DMS153 treated with DMSO at 0.1 percent for 48 hours (cell line): ENCODE measurements around the gene PAK5.

ENCODE experiments used
- DNase-seq: peaks from one replicate; lab custom pipeline; 2025; ENCODE audit not compliant: unreplicated experiment; lab: John Stamatoyannopoulos, UW

The PAK5 gene

DNA sequence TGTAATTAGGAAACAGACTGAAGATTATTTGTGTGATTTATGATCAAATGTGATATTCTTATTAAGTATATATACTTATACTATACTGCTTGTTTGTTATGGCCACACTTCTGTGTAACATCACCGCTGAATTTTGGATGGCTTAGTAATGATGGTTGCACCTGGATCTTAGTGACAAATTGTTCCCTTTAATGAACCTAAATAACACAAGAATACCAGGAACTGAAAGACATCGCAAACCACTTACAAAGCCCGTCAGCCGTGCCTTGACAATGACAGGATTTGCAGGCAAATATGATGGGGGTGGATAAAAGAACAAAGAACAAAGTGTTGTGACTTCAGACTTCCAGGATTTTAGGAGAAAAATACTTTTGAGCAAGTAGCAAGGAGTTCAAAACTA lies 257.4 kb downstream of the PAK5 start:
- no peak for DNase-seq

DNA sequence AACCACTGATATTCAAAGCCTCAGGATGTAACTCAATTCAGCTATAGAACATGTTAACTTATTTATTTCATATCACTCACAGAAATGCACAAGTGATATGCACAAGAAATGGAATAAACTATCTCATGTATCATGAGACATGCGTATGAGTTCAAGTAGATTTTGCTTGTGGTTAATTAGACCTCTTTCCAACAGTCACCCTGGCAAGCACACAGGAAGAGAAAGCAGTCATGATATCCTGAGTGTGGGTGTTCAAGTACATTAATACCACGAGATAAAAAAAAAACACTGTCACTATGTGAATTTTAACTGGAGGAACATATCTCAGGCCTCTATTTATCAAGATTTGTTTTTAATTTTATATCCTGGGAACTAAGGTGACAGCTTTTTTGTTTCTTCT lies 260.3 kb downstream of the PAK5 start:
- DNase-seq: no peak

DNA sequence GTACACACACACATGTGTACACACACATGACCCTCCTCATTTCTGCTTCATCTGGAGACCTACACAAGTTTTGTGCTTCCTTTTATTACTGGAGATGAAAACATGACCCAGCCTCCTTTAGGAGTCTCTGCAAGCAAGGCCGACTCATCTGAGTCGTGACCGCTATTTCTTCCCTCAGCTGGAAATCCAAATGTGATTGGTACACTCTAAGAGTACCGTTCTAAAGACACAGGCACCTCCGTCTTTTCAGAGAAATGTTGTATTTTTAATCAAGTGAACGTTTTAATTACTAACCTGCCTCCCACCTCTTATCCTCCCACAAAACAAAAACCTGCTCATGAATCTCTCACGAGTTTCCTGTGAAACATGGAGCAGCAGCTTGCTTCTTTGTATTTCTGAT lies 261.5 kb downstream of the PAK5 start:
- DNase-seq: no peak

DNA sequence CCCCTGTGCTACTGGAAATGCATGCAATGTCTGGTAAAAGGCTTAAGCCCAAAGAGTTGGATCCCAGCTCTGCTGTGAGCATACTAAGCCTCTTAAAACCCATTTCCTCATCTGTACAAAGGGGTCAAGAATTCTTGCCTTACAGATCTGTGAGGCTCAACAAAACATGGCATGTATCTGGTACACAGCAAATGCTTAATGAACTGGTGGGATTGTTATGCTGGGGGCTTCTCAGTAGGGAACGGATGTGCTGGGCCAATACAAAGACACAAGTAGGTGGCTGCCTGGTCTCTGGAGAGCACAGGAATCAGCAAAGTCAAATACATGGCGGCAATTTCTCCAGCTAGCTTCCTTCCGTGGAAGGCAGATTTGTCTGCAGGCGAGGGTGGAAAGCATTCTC lies 262.2 kb downstream of the PAK5 start:
- no peak for DNase-seq

DNA sequence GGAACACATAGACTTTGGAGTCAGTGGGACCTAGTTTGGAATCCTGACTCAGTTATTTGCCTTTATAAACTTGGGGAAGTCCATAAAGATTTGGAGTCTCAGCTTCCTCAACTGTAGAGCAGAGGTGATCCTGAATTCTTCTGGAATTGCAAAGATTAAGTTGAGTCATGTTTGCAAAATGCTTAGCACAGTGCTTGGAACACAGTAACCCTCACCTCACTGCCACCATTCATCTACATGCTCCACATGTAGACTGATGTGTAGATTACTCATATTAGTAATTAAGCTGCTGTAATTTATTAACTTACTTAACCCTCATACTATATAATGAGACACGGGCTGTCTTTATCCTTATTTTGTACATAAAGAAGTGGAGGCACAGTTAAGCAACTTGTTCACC lies 263.0 kb downstream of the PAK5 start:
- no peak for DNase-seq

DNA sequence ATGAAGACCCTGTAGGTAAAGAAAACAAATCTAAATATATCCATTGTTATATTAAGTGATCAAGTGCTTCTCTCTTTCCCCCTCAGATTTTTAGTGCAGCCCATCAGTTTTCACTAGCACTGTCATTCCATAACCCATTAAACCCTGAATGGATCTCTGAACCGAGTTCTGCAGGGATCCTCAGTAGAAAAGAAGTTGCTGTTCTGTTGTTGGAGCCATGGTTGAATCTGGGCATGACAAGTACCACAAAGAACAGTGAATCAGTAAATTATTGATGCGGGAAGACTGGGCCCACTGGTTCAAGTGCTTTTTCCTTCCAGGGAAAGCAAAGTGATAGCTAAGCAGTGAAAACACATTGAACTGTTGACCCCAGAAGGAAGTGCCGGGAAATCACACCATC lies 264.1 kb downstream of the PAK5 start:
- no peak for DNase-seq

DNA sequence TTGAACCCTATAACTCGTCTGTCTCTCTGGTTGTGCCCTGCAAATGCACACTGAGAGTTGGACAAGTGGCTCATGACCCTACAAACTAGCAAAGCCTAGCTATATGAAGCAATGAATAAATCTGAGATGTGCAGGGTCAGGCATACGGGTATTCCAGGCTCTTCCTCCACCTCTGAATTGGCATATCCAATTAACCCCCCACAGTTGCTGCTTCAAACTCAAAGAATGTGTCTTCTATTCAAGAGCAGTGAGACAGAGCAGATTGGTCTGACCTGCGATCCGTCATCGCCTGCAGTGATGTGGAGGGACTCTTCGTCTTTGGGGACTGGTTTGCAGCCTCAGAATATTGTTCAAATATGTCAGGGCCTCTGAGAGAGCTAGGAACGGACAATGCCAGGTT lies 264.7 kb downstream of the PAK5 start:
- DNase-seq: no peak

DNA sequence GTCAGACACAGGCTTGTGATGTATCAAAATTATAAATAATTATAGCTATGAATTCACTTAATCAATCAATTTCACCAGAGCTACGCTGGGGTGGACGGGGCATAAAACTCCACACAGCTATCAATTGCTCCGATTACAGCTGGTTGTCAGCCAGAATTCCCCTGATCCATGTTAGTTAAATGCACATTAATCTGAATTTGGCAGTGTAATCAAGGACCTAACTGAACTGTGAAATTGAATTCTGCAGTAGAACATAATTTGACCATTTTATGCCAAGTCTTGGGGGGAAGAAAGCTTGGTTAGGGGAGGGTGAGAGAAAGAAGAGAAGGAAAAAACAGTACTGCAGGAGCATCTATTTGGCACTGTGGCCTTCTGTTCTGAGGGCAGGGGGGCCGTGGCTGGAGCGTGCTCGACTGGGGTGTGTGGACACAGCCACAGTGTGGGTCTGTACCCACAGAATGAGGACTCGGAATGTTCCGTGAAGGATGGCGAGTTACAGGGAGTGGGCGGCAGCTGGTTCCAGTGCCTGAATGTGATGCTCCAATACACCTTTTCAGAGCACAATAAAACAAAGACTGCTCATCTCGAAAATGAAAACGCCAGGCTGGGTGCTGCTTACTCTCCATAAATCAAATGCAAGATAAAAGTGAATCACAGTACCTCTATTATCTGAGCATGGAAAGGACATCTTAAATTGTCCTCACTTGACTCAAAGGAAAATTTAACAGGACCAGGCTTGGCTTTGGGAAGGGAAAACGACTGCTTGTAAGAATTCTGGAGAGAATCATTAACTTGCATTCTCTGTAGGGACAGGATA lies 265.3 kb downstream of the PAK5 start:
- DNase-seq: no peak

DNA sequence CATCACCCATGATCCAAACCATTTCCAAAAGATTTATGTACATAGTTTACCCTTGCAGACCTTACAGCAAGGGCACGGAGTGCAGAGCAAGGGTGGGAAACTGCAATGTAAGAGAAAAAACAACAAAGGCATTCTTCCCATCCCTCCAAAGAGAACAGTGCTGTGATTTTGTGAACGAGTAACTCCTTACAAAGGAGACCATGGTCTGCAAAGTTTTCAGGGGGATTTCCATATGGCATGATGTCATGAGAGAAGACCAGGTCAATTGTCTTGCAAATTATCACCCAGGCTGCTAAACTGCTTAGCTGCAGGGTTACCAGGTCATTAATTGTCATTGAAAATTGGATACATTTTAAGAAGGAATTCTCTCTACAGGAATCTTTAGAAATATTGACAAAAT lies 266.2 kb downstream of the PAK5 start:
- DNase-seq: no peak

DNA sequence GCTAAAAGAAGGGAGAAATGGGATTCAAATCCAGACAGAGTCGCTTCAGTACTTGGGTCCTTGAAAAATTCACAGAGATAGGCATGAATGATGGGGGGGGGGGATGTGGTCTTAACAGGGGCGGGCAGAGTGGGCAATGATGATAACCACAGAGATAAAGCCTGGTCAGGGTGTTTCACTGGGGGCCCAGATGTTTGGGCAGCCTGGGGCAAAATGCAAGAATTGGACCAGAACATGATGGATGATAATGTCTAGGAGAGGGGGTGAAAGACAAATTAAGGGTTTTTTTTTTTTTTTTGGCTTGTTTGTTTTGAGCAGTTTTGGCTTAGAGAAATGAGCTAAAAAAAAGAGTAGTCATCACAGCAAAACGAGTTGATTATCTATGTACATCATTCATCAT lies 267.1 kb downstream of the PAK5 start:
- DNase-seq: no peak

DNA sequence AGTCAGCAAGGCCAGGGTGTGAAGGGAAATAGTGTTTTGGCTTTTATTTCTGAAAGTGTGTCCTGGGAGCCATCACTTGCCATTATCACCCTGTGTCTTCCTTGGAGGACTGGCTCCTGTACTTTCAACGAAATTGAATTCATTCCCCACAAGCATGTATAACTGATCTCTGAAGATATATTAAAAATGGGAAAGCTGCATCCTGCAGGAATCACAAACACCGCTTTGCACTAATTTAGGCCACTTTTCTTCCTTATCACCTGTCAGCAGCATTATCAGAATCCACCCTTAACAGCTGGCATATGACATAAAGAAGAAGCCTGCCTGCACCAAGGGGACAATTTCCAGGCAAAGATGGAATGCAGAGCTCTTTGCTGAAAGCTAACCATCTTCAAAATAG lies 268.3 kb downstream of the PAK5 start:
- DNase-seq: no peak

DNA sequence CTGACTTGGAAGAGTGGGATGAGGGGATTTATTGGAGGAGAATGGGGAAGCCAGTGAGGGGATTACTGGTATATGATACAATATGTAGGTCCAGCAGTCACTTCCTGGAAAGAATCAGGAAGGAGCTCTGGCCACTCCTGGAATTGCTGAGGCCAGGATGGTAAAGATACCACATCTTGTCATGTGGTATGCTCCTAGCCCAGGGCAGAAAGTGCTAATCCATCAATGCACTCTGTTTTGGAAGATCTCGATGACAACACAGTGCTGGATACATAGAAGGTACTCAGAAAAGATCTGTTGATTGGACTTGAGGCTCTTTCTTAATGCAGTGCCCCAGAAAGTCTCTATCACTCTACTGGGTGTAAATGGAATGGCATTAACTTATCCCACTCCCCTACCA lies 271.9 kb downstream of the PAK5 start:
- no peak for DNase-seq

DNA sequence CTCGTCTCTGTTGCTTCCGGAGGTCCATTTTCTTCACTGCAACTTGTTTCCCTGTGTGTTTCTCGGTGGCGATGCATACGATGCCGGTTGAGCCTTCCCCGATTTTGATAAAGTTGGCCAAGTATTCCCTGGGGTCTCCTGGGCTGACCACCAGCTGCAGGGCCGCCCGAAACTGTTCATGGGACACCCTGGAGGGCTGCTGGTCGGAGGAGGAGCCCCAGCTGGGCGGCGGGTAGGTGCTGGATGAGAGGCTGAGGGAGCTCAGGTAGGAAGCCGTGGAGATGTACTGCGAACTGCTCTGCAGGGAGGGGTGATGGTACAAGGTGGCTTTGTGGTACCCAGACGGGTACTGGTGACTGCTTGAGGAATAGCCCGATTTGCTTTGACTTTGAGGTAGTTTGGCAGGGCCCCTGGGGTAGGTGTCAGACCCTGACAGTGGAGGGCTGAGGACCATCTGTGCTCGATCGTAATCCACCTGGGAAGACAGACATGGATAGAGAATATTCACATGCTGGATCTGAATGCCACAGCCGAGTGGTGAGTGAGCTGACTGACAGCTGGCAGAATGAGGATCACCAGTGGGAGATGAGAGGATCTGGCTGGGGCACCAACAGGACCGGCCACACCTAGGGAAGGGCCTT lies 272.8 kb downstream of the PAK5 start:
- DNase-seq: no peak

DNA sequence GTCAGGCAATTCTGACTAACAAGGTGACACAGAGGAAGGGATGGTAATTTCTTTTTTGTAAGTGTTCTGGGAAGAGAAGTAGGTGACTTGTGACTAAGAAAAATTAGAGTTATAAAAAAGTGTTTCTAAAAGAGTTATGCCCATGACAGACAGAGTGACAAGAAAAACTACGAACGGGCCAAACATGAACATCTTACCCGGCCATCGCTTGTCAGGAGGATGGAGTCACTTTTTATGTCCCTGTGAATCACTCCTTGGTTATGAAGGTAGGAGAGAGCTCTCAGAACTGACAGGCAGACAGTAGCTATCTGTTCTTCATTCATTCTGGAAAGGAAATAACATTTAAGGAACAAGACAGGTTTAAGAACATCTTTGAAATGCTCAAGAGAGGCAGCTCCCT lies 281.5 kb downstream of the PAK5 start:
- no peak for DNase-seq

DNA sequence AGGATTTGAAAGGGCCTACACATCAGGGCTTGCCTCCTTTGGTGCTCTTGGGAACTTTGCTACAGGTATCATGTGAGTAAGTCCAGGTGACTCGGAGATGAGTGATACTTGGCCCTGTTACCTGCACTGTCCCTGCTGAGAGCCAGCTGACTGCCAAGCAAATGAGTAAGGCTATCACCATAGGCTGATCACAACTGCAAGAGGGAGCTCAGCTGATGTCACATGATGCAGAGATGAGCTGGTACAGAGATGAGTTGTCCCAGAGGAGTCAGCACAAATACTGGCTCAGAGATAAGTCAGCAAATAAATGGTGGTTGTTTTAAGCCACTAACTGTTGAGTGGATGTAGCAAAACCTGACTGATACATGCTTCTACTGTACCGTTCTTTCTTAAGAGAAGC lies 283.1 kb downstream of the PAK5 start:
- no peak for DNase-seq

DNA sequence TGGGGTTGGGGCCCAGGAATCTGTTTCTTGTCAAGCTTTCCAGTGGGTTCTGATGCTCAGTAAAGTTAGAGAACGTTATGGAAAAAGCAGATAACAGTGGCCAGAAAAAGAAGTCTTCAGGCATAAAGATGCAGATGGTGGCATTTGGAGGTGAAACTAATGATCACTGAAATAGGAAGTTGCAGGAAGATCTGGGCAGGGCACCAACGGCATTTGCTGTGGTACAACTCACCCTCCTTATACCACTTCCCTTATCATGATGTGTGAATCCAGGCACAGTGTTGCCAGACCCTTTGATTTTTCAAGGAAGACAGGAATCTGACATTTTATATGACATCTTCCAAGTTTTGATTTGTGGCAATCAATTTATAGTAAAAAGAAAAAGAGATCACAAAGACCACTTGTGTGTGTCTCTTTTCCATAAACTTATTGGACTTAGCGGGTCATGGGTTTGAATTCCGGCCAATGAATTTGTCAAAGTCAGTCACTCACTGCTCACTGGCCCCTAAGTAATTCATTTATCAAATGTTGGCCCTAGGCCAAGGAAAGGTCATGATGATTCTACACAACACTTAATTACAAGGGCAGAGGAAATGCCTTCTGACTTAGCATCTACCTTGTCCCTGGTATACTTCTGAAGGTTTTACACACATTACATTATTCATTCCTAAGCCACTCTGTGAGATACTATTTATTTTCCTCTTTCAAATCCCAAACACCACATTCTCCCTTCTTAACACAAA lies 286.9 kb downstream of the PAK5 start:
- DNase-seq: no peak

DNA sequence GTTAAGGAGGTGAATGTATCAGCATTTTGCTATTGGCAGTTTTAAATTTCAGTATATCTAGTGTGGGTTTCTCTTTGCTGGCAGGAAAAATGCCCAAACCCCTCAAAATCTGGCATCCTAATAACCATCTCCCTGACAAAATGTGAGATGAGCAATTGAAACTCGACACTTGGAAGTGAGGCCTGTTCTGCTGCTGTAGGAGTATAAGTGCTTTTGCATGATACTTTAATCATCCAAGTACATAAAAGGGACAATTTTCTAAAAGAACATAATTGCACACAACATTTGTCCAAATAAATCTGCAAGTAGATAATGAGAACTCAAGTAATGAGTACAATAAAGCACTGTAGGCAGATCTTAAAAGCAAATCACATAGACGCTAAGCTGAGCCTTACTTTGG lies 288.0 kb downstream of the PAK5 start:
- DNase-seq: no peak

DNA sequence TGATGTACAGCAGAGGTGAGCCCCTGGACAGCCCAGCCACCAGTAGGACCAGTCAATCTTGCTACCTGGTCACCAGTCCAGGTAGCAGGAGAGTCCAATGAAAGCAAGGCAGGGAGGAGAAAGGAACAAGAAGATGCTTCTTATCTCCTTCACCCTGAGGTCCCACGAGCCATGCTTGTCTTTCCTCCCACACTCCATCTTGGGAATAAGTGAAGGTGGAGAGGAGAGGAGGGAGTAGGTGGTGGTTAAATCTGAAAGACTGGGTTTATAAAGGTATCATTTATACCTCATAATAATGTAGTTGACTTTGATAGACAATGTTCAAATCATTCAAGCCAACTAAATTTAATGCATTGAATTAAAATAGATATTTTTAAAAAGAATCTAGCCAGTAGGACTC lies 288.6 kb downstream of the PAK5 start:
- DNase-seq: no peak

DNA sequence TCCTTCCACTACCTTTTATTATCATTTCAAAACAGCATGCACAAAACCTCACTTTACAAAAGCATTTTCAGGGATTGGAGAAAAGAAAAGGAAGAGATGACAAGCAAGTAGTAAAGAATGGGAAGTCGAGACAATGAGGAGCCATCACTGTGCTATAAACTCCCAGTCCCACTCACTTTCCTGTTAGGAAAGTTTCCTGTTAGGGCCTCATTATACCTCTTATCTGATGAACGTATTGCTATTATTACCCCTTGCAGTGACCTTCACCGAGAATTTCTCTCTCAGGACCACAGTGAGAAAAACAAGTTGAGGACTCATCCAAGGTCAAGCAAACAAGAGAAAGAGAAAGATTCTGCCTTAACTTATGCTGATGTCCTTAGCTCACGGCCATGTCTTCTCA lies 295.7 kb downstream of the PAK5 start:
- DNase-seq: no peak

DNA sequence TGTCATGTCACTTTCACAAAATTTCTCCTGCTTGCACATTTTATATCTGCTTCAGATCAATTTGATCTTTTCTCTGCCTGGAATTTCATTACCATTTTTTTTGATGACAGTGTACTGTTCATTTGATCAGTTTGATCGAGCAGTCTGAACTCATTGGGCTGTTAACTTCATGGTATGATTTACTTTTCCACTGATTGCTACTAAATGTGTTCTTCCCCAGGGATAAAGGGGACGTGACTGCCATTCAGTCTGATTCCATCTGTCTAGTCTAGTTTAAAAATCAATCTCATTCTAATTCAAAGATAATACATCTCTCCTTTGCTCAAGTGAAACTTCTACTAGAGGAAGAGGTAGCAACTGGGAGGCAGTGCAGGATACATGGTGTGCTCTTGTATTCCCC lies 303.4 kb downstream of the PAK5 start:
- DNase-seq: no peak

DNA sequence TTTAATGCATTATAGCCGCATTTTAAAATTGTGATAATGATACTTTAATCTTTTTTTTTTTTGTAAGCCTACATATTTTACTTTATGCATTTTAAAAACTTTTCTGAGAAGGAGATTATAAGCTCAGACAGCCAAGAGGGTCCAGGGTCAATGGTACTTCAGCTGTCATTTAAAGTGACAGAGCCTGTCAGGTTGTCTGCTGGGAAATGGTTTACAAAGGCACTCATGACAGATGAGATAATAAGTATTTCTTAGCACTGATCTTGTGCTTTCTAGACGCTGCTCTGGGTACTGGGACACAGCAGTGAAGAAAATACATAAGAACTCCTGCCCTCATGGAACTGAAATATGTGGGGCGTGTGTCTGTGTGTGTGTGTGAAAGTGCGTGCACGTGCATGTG lies 304.9 kb downstream of the PAK5 start:
- no peak for DNase-seq
